G401.6 (cell line): ENCODE data around the gene ISOC2.

ENCODE experiments used
- FAIRE-seq: peaks from 2 replicates; lab custom pipeline; 2012; peaks lifted over from hg19 to GRCh38; lab: Jason Lieb, UNC

Gene ISOC2

DNA sequence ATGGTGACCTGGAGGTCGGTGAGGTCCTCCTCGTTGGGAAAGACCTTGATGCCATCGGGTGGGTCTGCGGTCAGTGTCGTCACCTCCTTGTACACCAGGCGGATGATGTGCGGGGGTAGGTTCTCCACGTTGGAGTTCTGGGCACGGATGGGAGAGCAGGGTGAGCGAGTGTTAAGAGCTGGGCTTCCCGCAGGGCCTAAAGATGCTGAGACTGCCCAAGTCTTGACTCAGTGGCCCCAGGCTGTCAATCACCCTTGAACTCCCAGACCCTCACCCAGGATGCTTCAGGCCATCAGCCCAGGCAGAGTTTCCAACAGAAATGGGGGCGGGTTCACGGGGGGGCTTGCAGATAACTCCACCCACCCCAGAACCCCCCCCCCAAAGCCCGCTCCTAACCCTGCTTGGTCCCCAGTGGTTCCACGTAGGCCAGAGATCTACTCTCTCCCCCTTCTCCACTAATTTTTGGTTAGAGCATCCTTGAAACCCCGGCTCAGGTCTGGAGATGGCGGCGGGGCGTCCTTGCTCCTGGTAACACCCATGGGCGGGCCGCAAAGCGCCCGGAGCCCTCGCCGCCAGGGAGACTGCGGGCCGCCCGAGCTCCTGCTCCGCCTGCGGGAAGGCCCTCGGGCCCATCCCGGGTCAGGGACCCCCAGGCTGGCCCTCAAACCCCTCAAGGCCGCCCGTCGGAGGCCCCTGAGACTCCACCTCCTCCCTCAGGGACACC is 54.5 kb downstream of the ISOC2 start:
- no peak for FAIRE-seq

GRCh38 chr19:55406091-55406825 is 55.2 kb downstream of the ISOC2 start:
- no peak for FAIRE-seq

DNA sequence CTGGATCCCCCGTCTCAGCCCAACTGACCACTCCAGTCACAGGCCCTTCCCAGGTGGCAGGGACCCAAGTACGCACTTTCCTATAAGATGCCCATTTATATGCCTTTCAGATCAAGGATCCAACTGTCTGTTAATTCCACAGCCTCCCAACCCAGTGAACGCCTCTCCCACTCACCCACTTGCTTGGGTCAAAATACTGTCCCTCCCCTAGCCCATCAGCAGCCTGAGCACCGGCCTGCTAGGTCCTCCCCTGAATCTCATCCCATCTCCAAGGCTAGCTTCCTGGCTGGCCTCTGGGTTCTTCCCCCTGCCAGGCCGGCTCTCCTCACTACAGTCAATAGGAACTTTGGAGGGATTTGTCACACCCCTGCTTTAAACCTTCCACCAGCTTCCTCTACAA is 55.8 kb downstream of the ISOC2 start:
- FAIRE-seq = no peak
